GM19193 (cell line): ENCODE results near the gene ITPRIP.

ENCODE experiments used
- POLR2A ChIP-seq: IDR thresholded peaks from 4 replicates; pipeline ENCODE4 v1.6.1; 2011; ENCODE audit not compliant: insufficient read depth, insufficient read length; ENCODE audit errors: extremely low read depth

ITPRIP gene

GRCh38 chr10:104297697-104298660 lies 40.3 kb downstream of the ITPRIP start:
- TF ChIP-seq POLR2A = no peak

GRCh38 chr10:104296687-104297436 lies 41.4 kb downstream of the ITPRIP start:
- TF ChIP-seq POLR2A = no peak

- TF ChIP-seq POLR2A = no peak
Observed at GRCh38 chr10:104293781-104294321, 44.4 kb downstream of the ITPRIP start.

GRCh38 chr10:104293011-104293410 lies 45.3 kb downstream of the ITPRIP start:
- TF ChIP-seq POLR2A = no peak

- TF ChIP-seq POLR2A = no peak
Observed at GRCh38 chr10:104291439-104291951, 46.8 kb downstream of the ITPRIP start.

- no peak for TF ChIP-seq POLR2A
Observed at GRCh38 chr10:104288355-104288754, 49.9 kb downstream of the ITPRIP start.

GRCh38 chr10:104286939-104287338 lies 51.3 kb downstream of the ITPRIP start:
- TF ChIP-seq POLR2A = no peak

- no peak for TF ChIP-seq POLR2A
Observed at GRCh38 chr10:104284846-104285245, 53.4 kb downstream of the ITPRIP start.

GRCh38 chr10:104281694-104282093 lies 56.6 kb downstream of the ITPRIP start:
- TF ChIP-seq POLR2A = no peak

GRCh38 chr10:104279550-104280259 lies 58.6 kb downstream of the ITPRIP start:
- no peak for TF ChIP-seq POLR2A

GRCh38 chr10:104277785-104278184 lies 60.5 kb downstream of the ITPRIP start:
- no peak for TF ChIP-seq POLR2A

- no peak for TF ChIP-seq POLR2A
Observed at GRCh38 chr10:104276192-104276591, 62.1 kb downstream of the ITPRIP start.

GRCh38 chr10:104274762-104275721 lies 63.2 kb downstream of the ITPRIP start:
- no peak for TF ChIP-seq POLR2A

GRCh38 chr10:104273899-104274575 lies 64.2 kb downstream of the ITPRIP start:
- no peak for TF ChIP-seq POLR2A

GRCh38 chr10:104273286-104273685 lies 65.0 kb downstream of the ITPRIP start:
- no peak for TF ChIP-seq POLR2A
